GM18517 (cell line): ENCODE data around the gene PKD2L2.
"Not testable (repeated sequence)": the region's sequence is repeated elsewhere in the genome, so short reads cannot be mapped to it uniquely, and the experiment has no call there.

Experiments used
- ATAC-seq: cut with Tn5 transposase; IDR thresholded peaks from one replicate; pipeline ENCODE4 v1.9.1; 2021; ENCODE audit warnings: mild to moderate bottlenecking, moderate library complexity; ENCODE audit not compliant: unreplicated experiment

The PKD2L2 gene

DNA sequence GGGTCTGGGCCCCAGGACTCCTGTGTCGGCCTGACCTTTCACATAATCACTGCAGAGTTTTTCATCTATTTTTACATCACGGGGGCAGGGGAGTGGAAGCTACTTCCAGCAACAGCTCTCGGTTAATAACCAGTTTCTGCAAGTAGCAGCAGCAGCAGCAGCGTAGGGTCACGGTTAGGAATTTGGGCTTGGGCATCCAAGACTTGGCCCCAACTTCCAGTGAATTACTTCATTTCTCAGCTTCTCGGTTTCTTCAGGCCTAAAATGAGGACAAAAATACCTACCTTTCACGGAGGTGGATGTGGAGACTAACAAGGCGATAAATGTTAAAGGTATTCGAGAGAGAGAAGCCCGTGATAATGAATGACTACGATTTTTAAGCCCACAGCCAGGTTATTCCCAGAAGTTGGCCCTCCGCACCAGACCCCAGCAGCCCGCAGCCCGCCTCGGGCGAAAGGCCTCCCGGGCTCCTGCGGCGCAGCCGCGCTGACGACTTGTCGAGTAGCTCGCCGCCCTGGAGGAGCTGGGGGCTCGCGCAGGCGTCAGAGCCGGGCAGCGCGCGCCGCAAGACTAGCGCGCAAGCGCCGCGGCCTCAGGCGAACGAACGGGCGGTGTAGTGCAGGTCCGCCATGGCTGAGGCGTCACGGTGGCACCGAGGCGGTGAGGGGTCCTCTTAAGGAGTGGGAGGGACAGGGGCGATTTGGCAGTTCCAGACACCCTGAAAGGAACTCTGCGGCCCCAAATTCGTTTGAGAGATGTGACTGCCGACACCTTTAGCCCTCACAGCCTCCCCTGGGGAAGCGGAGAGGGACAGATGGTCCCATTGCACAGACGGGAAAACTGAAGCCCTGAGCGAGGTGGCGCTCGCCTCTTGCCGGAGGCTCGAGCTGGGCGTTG lies at the start of gene PKD2L2:
Gene PKD2L2 (plus strand): TSS at position 595 of the 897 bp plus-strand sequence. CDS start 35 bp downstream, at position 630.
- ATAC-seq: peak; percentile 90

DNA sequence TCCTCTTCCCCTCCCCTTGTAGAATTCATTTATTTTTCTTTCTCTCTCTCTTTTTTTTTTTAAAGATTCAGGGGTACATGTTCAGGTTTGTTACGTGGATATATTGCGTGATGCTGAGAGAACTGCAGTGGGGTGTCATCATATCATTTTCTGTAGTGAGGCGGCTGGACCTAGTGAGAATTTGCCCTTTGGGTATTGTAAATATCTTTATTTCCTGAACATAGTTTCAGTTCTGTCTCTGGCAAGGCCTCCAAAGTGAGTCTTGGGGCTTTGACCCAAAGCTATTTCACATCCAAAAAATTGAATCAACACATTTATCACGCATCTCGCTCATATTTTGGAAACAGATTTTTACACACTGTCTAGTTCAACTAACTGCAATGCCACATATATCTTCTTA lies 47.0 kb upstream of the PKD2L2 start:
- ATAC-seq: no peak

DNA sequence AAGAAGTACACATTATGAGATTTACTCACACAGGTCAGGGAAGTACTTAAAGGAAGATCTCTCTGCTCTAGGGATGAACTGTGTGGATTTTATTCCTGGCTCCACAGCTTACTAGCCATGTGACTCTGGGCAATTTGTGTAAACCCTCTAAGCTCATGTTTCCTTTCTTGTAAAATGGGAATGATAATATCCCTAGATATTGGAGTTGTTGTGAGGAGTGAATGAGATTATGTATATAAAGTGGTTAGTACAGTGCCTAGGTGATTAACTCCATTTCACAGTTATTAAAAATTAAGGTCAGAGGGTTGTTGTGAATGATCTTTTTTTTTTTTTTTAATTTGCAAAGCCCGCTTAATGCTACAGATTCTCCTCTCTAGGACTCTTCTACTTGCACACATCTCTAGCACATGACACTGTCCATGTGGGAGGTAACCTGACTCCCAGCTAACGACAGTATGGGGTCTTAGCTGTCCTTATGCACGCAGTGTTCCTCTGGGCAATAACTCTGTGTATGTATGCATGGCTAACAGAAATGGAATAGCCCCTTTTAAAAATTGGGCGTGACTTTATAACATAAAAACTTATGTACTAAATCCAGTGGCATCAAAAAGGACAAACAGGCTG lies 45.5 kb upstream of the PKD2L2 start:
- ATAC-seq: no peak

DNA sequence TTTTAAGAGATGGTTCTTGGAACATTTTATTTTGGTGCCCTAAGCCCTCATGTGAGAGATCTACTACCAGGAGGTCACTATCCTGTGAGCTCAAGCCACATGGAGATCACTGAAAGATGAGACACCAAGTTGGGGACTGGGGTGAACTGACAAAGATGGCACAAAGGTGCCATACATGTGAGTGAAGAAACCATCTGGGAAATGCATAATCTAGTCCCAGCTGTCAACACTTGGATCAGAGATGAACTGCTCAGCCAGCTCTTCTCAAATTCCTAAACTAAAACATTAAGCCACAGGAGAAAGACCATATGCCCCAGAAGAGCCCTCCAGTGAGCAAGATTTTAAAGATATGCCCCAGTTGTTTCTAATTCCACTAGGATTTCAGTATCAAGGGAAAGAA lies 43.8 kb upstream of the PKD2L2 start:
- no peak for ATAC-seq

DNA sequence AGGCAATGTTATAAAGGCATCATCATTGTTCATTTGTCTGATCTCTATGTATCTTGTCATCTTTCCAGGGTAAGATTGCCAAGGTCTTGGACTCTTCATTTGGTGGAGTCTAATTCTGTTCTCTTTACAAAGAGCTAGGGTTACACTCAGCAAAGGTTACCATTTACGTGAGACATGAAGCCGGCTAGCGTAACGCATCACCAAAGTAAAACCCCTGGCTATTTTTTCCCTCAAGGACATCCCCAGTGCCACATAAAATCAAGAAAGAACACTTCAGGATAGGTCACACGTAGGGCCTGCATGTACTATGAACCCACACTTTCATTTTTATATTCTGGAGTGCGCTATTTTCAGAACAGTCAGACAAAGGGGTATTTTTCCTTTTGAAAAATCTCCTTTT lies 41.6 kb upstream of the PKD2L2 start:
- no peak for ATAC-seq

DNA sequence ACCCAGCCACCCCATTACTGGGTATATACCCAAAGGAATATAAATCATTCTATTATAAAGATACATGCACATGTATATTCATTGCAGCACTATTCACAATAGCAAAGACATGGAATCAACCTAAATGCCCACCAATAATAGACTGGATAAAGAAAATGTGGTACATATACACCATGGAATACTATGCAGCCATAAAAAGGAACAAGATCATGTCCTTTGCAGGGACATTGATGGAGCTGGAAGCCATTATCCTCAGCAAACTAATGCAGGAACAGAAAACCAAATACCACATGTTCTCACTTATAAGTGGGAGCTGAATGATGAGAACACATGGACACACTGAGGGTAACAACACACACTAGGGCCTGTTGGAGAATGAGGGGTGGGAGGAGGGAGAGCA lies 36.1 kb upstream of the PKD2L2 start:
- not testable (repeated sequence) for ATAC-seq

DNA sequence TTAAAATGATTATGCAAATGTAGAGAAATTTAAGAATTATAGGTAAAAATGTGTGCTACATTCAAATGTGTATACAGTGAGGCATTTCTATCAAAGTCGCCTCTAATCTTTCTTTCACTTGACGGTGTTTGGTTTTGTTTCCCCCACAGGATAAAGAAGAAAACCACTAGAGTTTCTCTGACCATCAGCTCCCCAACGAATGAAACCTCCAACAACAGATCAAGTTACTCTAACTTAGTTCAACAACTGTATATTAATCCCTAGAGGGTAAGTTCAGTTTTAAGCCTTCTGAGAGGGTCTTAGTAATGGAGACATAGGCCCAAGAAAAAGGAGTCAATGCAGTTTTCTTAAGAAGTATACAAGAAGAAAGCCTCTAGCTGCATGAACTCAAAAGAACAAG lies 33.1 kb upstream of the PKD2L2 start:
- ATAC-seq: no peak

DNA sequence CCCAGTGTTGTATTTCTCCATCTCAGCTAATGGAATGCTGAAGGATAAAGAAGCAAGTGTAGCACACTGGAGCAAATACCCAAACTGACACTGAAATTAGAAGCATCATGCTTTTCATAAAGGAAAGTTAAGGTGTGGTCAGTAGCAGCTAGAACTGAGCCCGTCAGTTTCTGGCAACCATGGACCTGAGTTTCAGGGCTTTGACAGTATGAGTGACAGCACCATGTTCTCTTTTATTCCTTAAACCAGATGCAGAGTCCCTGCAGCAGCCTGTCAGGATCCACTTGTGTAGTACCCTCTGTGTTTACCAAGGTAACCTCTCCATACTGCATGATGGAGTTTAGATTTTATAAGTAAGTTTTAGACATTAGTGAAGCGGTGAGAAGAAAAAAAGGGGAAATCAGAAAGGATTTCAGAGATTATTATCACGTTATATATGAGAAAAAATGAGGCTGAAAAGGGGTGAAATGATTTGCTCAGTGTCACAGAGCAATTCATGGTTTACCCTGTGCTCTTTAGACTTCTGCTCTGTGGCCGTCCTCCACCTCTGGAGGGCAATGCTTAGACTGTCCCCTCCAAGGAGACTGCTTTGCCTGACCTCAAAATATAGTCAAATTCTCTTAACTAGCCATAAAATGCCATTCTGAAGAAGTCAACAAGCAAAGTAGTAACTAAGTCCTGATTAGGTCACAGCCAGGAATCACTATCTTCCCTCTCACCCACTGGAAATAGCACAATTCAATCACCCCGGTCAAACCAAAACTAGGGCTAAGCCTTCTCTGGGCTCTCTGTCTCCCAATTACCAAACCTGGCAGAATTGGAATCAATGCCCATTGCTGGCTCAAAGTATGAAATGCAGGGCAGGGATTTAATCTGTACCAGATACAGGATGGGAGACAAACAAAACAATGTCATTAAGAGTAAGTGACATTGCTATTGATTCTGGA lies 32.1 kb upstream of the PKD2L2 start:
- no peak for ATAC-seq

DNA sequence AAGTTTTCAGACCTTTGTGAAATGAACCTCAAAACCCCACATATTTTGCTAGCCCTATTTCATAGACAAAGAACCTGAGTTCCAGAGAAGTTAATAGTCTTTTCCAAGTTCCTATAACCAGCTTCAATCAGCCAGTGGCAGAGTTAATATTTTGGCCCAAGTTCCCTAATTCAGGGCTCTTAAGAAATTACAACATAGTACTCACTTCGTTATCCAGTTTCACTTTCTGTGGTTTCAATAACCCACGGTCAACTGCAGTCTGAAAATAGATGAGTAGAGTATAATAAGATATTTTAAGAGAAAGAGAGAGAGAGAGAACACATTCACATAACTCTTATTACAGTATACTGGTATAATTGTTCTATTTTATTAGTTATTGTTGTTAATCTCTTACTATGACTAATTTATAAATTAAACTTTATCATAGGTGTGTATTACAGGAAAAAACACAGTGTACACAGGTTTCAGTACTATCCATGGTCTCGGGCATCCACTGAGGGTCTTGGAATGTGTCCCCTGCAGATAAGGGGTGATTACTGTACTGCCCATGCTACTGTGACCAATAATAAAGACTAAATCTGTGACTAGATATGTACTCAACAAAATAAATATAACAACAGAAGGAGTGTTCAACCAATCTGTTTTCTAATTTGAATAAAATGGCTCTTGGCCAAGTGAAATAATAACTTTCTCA lies 30.9 kb upstream of the PKD2L2 start:
- peak; percentile 83 for ATAC-seq

DNA sequence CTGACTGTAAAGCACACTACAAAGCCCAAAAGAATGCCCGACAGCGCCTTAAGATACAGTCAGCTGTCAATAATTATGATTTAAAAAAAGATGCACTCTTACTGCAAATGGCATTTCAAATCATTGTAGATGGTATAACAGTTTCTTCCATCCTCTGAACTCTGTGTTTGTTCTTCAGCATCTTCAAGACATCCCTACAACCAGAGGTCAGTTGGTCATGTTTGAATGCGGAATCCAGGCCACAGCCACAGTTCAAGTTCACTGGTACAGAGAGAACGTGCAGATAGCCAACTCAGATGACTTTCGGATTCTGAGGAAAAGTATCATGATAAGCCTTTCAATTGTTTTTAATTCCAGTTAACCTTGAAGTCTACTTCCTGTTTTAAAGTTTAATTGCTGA lies 30.3 kb upstream of the PKD2L2 start:
- ATAC-seq: no peak

DNA sequence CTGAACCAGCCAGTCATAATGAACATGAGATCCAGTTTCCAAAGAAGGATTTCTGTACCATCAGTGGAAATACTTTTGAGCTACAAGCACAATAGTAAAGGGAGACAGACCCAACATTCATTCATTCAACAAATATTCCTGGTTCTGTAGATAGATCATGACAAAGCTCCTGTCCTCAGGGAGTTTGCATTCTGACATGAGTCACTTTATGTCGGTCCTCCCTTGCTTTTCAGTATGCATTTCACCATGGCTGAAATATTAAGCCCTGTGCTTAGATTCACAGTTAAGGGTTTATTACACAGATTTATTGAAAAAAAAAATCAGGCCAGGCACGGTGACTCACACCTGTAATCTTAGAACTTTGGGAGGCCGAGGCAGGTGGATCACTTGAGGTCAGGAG lies 27.0 kb upstream of the PKD2L2 start:
- no peak for ATAC-seq

DNA sequence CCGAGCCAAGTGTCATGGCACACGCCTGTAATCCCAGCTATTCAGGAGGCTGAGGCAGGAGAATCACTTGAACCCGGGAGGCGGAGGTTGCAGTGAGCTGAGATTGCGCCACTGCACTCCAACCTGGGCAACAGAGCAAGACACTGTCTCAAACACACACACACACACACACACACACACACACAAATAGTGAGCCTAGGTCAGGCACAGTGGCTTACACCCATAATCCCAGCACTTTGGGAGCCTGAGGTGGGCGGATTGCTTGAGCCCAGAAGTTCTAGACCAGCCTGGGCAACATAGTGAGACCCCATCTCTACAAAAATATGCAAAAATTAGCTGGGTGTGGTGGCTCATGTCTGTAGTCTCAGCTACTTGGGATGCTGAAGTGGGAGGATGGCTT lies 25.6 kb upstream of the PKD2L2 start:
- ATAC-seq: not testable (repeated sequence)

DNA sequence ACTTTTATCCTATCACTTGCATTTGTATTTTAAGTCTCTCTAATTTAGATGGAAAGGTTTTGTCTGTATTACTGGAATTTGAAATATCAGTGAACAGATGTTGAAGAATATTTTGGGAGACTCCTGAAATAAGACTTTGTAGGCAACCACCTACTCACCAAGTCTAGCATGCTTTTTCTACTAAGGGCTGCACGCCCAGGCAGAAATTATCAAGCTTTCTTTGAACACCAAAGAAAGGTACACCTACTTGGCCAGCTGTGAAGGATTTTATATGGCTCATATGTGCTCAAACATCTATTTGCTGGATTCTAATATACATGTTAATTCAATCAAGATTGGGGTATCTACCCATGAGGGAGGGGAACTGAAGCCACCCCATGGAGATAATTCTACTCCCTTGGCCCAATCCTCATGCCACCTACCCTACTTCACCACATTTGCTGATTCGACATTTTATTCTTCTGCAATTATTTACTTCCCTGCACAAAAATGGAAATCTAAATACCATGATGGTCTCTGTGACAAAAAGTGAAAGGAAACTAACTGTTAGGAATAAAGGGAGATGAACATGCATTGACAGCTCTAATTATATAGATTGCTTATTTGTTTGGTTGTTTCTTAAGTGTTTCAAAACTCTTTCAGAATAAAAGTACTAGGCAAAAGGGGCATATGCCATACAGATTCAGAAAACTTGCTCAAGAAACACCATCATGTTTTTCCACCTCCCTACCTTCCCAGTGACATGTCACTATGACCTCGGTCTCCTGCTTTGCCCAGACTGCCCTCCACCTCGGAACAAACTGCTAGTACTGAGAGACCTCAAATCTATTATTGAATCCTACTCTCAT lies 22.5 kb upstream of the PKD2L2 start:
- no peak for ATAC-seq

DNA sequence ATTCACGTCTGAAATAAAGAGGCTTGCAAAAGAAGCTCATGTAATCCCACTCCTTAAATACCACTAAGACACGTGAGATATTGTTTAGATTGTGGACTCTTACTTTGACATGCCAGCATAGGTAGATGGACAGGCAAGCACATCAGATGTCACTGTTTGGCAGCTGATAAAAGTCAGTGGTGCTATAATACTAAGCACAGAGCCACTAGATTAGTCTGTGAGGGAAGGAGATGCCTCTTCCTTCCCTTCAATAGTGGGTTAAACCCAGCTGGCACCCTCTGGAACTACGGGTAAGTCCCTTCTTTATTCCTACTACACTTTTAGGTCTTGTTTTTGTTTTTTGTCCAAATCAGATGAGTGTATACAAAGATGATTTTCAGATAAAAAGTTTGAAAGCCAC lies 21.6 kb upstream of the PKD2L2 start, which contains the start of gene MYOT:
Gene MYOT (plus strand): TSS at position 197 of the 400 bp plus-strand sequence. CDS start 2,792 bp downstream, outside the sequence.
- ATAC-seq: no peak

DNA sequence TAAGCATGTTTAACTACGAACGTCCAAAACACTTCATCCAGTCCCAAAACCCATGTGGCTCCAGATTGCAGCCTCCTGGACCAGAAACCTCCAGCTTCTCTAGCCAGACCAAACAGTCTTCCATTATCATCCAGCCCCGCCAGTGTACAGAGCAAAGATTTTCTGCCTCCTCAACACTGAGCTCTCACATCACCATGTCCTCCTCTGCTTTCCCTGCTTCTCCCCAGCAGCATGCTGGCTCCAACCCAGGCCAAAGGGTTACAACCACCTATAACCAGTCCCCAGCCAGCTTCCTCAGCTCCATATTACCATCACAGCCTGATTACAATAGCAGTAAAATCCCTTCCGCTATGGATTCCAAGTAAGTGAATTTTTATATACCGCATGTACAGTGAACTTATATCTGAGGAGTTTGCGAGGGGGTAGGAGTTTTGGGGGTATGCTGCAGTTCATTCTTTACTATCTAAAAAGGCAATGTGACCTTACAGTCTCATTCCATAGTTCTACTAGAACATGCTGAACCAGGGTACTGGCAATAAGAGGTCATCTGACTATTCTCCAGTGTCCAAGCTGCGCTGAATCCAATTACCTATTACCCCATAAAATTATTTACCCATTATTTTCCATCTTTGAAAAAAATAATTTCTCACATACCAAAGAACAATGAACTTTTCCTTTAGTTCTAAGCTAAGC lies 18.5 kb upstream of the PKD2L2 start:
- no peak for ATAC-seq

DNA sequence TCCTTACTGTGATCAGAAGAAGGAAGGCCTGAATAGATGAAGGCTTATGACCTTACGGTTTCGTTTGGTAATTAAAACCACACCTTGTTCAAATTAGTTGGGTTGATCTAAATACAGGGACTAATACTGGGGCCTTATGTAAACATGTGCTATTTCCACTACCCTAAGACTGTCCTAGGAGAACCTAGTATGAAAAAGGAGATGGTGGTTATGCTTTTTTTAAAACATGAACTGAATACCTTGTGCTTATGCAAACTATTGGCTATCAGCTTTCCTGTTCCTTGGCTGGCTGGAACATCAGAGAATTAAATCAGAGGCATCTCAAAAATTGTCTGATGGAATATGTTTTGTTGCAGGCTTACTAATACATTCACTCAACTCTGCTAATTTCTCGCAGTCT lies 17.7 kb upstream of the PKD2L2 start:
- ATAC-seq: no peak

DNA sequence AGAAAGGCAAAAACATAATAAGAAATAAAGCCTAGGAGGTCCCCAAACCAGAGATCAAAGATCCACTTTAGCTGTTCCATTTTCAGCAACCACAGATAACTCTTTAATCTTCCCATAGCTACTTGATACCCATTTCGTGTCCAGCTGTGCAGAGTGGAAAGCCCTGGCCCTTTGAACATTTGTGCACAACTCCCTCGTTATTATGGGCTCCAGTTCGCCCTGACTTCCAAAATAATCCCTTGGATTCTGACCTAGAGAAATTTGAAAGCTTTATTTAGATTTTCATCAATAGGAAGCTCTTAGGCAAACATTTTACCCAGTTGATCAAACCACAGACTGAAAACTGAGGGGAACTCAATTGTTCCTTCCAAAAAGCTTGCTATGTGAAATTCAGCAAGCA lies 16.8 kb upstream of the PKD2L2 start:
- ATAC-seq: no peak

DNA sequence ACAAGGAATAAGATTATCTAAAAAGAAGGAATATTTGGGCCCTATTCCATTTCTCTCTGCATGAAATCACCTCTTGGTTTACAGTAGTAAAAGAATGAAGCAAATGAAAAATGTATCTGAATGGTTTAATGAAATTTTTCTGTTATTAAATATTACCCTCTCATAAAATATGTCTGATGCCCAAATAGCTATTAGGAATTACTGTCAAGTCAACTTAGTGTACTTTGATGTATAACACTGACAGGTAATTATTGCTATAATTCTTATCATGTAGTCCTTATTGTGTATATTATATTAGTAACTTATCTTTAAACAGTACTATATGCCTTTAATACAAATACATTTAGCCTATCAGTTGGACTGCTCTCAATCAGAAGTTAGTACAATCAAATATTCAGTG lies 13.2 kb upstream of the PKD2L2 start:
- no peak for ATAC-seq

DNA sequence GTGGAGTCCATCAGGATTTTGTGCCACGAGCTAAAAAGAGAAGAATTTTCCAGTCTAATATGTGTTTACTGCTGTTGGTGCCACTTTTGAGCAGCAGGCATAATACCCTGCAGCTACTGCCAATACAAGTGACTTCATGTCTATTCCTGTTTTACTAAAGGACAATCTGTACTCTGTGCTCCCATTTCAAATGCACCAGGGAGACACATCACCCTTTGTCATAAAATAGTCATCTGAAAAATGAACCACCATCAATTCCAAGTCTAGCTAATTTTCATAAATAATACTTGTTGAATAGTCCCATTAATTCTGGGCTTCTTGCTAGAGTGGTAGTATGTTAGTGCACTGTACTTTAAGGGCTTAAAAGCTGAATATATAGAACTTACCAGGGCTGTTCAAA lies 8.9 kb upstream of the PKD2L2 start:
- no peak for ATAC-seq
